ENCODE data around the gene IRF1.

IRF1 gene

GRCh38 chr5:132435447-132435846 is 55.1 kb downstream of the IRF1 start:
- no peak for DNase-seq

DNA sequence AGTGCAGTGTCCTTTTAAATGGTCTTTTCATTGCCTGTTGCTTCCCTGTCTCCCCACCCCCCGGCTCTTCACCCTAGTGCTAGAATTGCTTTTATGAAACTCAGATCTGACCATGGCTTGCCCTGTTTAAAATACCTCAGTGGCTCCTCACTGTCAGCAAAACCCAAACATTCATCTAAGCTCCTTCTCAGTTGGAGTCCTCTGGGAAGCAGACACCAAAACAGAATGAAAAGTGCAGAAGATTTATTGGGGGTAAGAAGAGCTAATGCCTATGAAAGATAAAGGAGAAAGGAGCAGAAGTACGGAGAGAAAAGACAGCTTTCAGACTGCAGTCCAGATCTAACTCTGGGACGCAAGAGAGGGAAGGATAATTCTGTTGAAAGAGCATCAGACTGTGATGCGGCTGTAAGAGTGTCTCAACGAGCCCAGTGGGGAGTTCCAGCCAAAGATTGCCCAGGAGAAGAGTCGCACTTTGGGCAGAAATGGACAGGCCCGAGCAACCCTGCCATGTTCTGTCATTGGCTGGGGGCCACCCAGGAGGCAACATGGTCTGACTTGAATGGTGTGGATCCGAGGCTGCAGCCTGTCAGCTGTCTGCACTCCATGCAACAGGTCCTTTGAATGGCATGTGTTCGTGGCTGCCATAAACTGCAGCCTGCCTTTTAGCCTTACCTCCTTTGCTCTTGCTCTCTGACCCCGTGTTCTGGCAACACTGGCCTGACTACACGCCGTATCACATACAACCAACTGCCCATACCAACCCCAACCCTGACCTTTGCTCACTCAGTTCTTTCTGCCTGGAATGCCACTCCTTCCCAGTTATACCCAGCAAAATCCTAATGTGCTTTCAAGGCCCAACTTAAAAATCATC is 55.9 kb downstream of the IRF1 start:
- DNase-seq = no peak

DNA sequence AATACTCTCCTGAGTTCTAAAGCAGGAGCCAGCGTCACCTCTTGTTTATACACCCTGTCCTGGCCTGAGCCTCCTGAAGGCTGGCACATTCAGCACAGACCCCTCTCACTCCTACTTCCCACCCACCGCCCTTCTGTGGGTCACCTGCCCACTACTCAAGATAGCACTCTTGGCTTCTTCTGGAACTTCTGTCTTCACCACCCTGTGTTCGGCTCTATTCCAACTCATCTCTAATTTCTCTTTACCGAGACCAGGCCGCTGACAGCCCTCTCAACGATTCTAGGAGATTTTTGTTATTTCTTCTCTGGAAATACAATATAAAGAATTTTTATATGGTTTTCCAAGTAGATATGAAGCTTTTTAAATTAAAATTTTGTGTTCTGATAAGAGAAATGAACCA is 57.4 kb downstream of the IRF1 start:
- no peak for DNase-seq

DNA sequence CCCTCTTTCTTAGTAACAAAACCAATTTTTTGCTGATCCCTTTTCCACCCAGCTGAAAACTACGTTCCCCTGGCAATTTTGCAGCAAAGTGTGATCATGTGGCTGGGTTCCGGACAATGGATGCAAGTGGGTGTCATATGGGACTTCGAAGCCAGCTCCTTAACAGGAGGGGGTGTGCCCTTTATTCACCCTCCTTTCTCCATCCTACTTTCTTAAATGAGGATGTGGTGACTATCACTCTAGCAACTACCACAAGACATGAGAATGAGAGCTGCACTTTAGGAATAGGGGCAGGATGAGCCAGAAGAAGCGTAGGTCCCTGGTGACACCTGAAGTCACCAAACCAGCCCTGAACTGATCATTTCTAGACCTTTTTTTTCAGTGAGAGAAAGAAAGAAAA is 58.9 kb downstream of the IRF1 start:
- DNase-seq = no peak

Data from stimulated activated CD4-positive, alpha-beta T cell treated with anti-CD3 and anti-CD28 coated beads, Interleukin-1b, Interleukin-23, amount 100 ng/mL, for 48 hours (primary cell).